SIG-M5 treated with dmso at 0.1 percent for 504 hours (cell line): ENCODE data around the gene DTNB.
"Not testable (repeated sequence)": the region's sequence is repeated elsewhere in the genome, so short reads cannot be mapped to it uniquely, and the experiment has no call there.

Experiments
- DNase-seq: peaks from one replicate; lab custom pipeline; 2025; ENCODE audit not compliant: unreplicated experiment; lab: John Stamatoyannopoulos, UW

Gene DTNB

DNA sequence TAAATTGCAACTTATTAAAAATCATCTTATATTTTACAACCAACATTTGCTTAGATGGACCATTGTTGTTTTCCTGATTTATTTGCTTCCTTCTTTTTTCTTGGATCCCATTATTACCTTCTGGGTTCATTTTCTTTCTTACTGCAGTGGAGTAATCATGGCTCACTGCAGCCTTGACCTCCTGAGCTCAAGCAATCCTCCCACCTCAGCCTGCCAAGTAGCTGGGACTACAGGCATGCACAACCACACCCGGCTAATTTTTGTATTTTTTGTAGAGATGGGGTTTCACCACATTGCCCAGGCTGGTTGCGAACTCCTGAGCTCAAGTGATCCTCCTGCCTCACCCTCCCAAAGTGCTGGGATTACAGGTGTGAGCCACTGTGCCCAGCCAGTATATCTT lies 123.8 kb downstream of the DTNB start:
- DNase-seq, result not testable (repeated sequence)

DNA sequence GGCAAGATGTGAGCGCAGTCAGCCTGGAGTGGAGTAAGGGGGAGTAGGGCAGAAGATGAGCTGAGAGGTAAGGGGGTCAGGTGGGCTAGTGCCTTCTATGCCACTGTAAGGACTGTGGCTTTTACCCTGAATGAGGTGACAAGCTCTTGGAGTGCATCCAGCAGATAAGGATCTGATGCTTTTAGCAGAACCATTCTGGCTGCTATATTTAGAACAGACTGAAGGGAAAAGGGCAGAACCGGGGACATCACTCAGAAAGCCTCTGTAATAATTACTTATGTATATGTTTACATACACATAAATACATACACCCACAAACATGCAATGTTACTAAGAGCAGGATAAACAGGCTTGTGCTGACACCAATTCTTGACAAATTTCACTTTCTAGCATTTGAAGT lies 124.8 kb downstream of the DTNB start:
- no peak for DNase-seq

DNA sequence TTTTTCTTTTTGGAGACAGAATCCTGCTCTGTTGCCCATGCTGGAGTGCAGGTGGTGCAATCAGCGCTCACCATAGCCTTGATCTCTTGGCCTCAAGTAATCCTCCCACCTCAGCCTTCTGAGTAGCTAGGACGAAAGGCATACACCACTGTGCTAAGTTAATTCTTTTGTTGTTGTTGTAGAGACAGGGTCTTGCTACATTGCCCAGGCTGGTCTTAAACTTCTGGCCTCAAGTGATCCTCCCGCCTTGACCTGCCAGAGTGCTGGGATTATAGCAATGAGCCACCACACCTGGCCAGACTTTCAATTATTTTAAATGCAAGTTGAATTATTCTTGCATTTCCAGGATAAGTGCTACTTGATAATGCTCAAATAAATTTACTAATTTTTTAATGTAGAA lies 126.5 kb downstream of the DTNB start:
- no peak for DNase-seq

GRCh38 chr2:25545899-25546298 lies 127.5 kb downstream of the DTNB start:
- DNase-seq, result no peak

- DNase-seq, result no peak
Measured at GRCh38 chr2:25544445-25544844, 128.9 kb downstream of the DTNB start.

GRCh38 chr2:25543939-25544338 lies 129.4 kb downstream of the DTNB start:
- DNase-seq, result no peak

DNA sequence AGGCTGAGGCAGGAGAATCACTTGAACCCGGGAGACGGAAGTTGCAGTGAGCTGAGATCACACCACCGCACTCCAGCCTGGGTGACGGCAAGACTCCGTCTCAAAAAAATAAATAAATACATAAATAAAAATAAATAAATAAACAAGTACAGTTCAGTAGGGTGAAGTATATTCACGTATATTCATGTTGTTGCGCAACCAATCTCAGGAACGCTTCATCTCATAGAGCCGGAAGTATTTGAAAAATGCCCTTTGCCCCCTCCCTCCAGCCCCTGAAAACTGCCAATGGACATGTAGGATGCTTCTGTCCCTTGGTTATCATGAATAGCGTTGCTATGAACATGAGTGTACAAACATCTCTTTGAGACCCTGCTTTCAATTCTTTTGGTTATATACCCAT lies 132.0 kb downstream of the DTNB start:
- no peak for DNase-seq

DNA sequence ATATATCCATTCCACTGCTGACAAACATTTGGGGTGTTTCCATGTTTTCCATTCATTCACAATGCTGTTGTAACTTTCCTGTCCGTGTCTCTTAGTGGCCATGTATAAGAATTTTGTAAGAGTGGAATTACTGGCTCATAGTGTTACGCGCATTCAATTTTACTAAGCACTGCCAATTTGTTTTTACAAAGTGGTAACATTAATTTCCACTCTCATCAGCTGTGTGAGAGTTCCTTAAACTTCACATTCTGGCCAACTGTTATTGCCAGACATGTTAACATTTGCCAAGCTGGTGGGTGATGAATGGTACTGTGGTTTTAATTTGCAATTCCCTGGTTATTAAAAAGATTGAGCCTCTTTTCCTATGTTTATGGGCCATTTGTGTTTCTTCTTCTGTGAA lies 134.2 kb downstream of the DTNB start:
- no peak for DNase-seq

DNA sequence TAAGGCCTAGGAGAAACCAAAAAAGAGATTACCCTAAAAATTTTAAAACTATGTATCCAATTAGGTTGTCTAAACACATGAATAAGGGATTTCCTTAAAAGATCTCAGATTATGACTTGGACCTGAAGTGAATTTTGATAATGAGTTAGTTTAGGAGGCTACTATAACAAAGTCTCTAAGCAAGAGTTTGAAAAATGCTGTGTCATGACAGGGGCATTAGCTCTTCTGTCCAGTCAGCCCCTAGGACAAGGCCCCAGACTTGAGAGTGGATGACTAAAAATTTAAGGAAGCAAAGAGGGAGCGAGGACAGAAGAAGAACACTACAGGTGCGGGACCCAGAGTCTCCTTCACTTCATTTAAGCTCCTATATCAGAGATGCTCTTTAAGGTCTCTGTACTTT lies 135.9 kb downstream of the DTNB start:
- DNase-seq, result no peak

DNA sequence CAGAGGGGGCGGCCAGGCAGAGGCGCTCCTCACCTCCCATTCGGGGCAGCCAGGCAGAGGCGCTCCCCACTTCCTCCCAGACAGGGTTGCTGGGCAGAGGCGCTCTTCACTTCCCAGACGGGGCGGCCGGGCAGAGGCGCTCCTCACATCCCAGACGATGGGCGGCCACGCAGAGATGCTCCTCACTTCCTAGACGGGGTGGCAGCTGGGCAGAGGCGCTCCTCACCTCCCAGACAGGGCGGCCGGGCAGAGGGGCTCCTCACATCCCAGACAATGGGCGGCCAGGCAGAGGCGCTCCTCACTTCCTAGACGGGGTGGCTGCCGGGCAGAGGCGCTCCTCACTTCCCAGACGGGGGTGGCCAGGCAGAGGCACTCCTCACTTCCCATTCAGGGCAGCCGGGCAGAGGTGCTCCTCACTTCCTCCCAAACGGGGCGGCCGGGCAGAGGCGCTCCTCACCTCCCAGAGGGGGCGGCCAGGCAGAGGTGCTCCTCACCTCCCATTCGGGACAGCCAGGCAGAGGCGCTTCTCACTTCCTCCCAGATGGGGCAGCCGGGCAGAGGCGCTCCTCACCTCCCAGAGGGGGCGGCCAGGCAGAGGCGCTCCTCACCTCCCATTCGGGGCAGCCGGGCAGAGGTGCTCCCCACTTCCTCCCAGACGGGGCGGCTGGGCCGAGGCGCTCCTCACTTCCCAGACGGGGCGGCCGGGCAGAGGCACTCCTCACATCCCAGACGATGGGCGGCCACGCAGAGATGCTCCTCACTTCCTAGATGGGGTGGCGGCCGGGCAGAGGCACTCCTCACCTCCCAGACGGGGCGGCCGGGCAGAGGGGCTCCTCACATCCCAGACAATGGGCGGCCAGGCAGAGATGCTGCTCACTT lies 137.7 kb downstream of the DTNB start:
- DNase-seq, result not testable (repeated sequence)

GRCh38 chr2:25534937-25535336 lies 138.4 kb downstream of the DTNB start:
- DNase-seq, result not testable (repeated sequence)

GRCh38 chr2:25534455-25534854 lies 138.9 kb downstream of the DTNB start:
- DNase-seq, result no peak

DNA sequence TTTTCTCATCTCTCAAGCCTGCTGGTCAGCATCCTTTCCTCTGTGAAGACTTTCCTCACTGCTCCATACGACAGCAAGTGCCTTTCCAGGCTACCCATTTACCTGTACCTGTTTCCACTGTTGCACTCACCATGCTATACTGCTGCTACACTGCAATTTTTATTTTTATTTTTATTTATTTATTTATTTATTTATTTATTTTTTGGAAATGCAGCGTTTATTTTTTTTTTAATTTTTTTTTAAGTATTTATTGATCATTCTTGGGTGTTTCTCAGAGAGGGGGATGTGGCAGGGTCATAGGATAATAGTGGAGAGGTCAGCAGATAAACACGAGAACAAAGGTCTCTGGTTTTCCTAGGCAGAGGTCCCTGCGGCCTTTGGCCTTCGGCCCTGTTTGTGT lies 139.6 kb downstream of the DTNB start:
- DNase-seq, result not testable (repeated sequence)

GRCh38 chr2:25532521-25532920 lies 140.9 kb downstream of the DTNB start:
- no peak for DNase-seq

- no peak for DNase-seq
Measured at GRCh38 chr2:25529034-25529433, 144.3 kb downstream of the DTNB start.

DNA sequence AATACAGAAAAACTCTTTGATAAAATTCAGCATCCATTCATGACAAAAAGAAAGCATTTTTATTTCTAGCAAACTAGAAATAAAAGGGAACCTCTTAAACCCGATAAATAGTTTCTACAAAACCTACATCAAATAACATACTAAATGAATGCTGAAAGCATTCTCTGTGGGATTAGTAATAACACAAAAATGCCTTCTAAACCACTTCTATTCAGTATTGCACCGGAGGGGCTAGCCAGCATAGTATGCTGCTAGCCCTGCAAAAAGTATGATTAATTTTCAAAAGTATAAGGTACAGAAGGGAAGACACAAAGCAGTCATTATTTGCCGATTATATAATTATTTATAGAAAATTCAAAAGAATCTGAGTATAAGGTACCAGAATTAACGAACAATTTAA lies 145.2 kb downstream of the DTNB start:
- DNase-seq, result no peak

- no peak for DNase-seq
Measured at GRCh38 chr2:25524507-25524906, 148.9 kb downstream of the DTNB start.

- DNase-seq, result no peak
Measured at GRCh38 chr2:25523060-25523459, 150.3 kb downstream of the DTNB start.

- DNase-seq, result peak; percentile 80
Measured at GRCh38 chr2:25521665-25522387, 151.6 kb downstream of the DTNB start.

GRCh38 chr2:25521126-25521525 lies 152.3 kb downstream of the DTNB start:
- DNase-seq, result no peak

DNA sequence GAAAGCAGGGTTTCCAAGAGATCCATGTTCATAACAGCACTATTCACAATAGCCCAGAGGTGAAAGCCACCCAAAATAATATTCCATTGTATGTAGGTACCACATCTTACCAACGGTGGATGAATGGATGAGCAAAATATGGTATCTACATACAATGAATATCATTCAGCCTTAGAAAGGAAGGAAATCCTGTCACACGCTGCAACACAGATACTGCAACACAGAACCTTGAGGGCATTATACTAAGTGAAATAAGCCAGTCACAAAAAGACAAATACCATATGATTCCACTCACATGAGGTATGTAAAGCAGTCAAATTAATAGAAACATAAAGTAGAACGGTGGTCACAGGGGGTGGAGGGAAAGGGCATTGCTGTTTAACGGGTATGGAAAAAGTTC lies 155.7 kb downstream of the DTNB start:
- DNase-seq, result no peak

DNA sequence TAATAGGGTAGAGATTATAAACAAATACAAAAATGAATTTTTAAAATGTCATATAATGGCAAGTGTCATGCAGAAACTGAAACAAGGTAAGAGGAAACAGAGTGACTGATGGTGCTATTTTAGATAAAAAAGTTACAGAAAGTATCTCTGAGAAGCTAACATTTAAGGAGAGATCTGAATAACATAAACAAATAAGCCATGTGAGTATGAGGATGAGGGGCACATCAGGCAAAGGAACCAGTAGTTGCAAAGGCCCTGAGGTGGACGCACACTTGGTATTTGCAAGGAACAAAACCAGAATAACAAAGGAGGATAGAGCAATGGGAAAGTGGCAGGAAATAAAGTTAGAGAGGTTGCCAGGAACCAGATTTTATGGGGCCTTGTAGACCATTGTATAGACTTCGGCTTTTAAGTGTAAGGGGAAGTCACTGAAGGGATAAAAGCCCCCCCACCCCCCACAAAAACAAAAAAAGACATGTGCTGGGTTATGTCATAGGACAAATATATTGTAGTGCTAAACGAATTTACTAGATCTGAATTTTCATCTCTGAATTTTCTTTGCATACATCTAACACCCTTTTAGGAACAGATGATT lies 159.2 kb downstream of the DTNB start:
- DNase-seq, result no peak
